Cardiac muscle cell (in vitro differentiated cells and primary cell): ENCODE measurements around the gene ZNF107. TPM values are rescaled to one million over a fixed set of nuclear protein-coding genes. Genes with fewer than 3 reads are reported as not detected.

Source experiments
- DNase-seq, 2 donors: peaks; one replicate each; pipeline versions ENCODE4 v3.0.0 to v3.0.0-alpha.2; 2010 to 2017; ENCODE audit warnings: low read depth in 1 of 2, low spot score in 1 of 2
- H3K27ac ChIP-seq: fragments of 200-600 bp; sonication (generic); 2 replicates; pipeline ENCODE4 v1.5.1; 2016
- H3K27me3 ChIP-seq: fragments of 200-600 bp; sonication (generic); 2 replicates; pipeline ENCODE4 v1.6.0; 2016; ENCODE audit warnings: control low read depth
- H3K36me3 ChIP-seq: fragments of 200-600 bp; sonication (generic); 2 replicates; pipeline ENCODE4 v1.5.1; 2016; ENCODE audit warnings: control low read depth
- H3K4me1 ChIP-seq: fragments of 200-600 bp; sonication (generic); 2 replicates; pipeline ENCODE4 v1.8.1; 2017; ENCODE audit warnings: low read depth, mild to moderate bottlenecking, mixed run types
- H3K4me3 ChIP-seq: fragments of 200-600 bp; sonication (generic); 2 replicates; pipeline ENCODE4 v1.5.1; 2016; ENCODE audit warnings: mild to moderate bottlenecking
- H3K9me3 ChIP-seq: fragments of 200-600 bp; sonication (generic); 2 replicates; pipeline ENCODE4 v1.5.1; 2017; ENCODE audit warnings: low read depth, mild to moderate bottlenecking, control low read depth
- polyA plus RNA-seq: library from polyadenylated mRNA; unstranded; fragments of >200 nt; fragmentation: Nextera tagmentation; extraction: Ambion mirVana; gene quantifications from 2 replicates; pipeline ENCODE4 v1.2.1, GENCODE V29; 2016
- total RNA-seq: library from RNA; depleted of rRNA; stranded (reverse); fragments of >200 nt; gene quantifications from 2 replicates; pipeline ENCODE4 v1.2.3, GENCODE V29; 2016
- TF ChIP-seq, protein P1 (sequence below): IDR thresholded peaks from 2 replicates; pipeline ENCODE4 v1.5.1; 2012; ENCODE audit warnings: low read depth, mild to moderate bottlenecking, low read length

Gene ZNF107
- total and polyA plus RNA-seq, 2 experiments from 2014 or later = 2.1 to 2.4 TPM

DNA sequence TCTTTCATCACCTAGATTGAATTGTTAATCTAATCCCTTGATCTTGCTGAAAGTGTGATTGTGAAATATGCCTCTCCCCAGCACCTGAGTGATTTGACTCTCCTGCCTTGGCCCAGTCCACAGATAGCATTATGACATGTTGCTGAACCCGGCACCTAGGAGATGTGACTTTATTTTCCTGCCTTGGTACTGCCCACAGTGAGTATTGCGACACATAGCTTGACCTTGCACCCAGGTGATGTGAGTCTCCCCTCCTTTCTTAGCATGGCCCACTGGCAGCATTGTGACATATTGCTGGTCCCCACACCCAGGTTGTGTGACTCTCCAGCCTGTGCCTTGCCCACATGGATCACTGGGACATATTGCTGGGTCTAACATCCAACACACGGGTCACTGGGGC is 32.5 kb upstream of the ZNF107 start:
- no peaks in the 10 kb centered on the region for H3K27me3 ChIP-seq
- H3K27ac ChIP-seq = no peak overlapping the region
- no peaks in the 10 kb centered on the region for H3K36me3 ChIP-seq
- TF ChIP-seq, protein P1, sequence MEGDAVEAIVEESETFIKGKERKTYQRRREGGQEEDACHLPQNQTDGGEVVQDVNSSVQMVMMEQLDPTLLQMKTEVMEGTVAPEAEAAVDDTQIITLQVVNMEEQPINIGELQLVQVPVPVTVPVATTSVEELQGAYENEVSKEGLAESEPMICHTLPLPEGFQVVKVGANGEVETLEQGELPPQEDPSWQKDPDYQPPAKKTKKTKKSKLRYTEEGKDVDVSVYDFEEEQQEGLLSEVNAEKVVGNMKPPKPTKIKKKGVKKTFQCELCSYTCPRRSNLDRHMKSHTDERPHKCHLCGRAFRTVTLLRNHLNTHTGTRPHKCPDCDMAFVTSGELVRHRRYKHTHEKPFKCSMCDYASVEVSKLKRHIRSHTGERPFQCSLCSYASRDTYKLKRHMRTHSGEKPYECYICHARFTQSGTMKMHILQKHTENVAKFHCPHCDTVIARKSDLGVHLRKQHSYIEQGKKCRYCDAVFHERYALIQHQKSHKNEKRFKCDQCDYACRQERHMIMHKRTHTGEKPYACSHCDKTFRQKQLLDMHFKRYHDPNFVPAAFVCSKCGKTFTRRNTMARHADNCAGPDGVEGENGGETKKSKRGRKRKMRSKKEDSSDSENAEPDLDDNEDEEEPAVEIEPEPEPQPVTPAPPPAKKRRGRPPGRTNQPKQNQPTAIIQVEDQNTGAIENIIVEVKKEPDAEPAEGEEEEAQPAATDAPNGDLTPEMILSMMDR = no peak
- H3K4me3 ChIP-seq = no peak overlapping the region
- no peaks in the 10 kb centered on the region for H3K9me3 ChIP-seq
- H3K4me1 ChIP-seq = no peaks in the 10 kb centered on the region
- no peak for DNase-seq

DNA sequence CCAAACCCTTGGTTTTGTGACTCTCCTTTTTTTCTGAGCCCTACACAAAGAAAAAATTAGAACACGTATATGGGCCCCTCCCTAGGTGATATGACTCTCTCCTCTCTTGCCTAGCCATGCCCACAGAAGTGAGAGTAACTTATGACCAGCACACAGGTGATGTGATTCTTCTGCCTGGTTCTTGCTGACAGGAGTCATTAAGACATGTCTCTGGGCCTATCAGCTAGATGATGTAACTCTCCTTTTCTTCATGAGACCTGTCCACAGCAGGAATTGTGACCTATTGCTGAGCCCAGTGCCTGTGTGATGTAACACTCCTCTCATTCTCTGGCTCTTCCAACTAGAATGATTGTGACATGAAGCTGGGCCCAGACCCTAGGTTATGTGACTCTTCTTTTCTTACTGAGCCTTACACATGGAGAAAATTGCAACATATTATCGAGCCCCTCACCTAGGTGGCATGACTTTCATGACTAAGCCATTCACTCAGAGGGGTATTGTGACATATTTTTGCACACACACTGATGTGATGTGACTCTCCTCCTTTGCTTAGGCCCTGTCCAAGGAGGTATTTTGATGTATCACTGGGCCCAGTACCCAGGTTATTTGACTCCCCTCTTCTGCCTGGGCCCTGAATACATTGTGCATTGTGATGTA is 31.4 kb upstream of the ZNF107 start:
- Histone ChIP-seq H3K4me3 (no peak overlapping the region), H3K36me3 (no peaks in the 10 kb centered on the region), H3K27me3 (no peaks in the 10 kb centered on the region), H3K9me3 (no peaks in the 10 kb centered on the region), H3K4me1 (no peaks in the 10 kb centered on the region), H3K27ac (no peak overlapping the region)
- TF ChIP-seq, protein P1 = no peak
- DNase-seq = no peak

DNA sequence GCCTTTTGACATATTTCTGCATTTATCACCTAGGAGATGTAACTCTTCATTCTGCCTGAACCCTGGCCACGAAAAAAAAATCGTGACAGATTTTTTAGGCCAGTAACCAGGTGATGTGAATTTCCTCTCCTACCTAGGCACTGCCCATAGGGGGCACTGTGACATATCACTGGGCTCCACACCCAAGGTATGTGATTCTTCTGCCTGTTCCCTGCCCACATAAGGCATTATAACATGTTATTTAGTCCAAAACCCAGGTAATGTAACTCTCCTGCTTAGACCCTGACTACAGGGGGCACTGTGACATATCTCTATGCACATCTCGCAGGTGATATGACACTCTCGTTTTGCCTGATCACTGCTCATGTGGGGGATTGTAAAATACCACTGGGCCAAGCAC is 29.5 kb upstream of the ZNF107 start:
- no peak for DNase-seq
- Histone ChIP-seq H3K36me3 (no peaks in the 10 kb centered on the region), H3K9me3 (peaks cover under 1% of the 10 kb centered on the region), H3K27me3 (no peaks in the 10 kb centered on the region), H3K27ac (no peak overlapping the region), H3K4me1 (no peaks in the 10 kb centered on the region), H3K4me3 (no peak overlapping the region)
- TF ChIP-seq, protein P1 = no peak

DNA sequence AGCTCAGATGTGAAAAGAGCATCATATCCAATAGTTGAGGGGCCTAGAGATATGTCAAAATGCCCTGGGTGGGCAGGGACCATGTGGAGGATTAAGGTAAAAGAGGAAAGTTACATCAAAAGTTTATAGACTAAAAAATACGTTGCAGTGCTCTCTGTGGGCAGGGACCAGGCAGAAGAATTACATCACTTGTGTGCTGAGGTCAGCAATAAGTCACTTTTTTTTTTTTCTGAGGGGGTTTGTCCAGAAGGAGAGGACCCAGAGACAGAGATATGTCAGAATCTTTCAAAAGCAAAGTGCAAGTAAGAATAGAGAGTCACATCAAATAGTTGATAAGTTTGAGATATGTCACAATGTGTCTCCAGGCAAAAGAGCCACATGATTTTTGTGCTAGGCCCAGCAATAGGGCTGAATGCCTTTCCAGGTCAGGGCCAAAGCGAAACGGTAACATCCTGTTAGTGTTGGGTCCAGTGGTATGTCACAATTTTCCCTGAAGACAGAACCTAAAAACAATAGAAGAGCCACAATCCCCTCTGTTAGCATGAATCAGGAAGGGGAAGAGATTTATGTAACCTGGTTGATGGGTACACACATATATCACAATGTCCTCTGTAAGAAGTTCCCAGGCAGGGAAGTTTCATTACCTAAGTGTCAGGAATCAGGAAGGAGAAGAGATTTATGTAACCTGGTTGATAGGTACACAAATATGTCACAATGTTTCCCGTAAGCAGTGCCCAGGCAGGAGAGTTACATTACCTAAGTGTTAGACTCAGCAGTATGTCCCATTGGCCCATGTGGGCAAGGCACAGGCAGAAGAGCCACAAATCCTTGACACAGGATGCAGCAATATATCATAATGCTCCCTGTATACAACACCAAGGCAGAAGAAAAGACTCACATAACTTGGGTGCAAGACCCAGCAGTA is 28.1 kb upstream of the ZNF107 start:
- peaks cover 4% of the 10 kb centered on the region for H3K9me3 ChIP-seq
- no peak overlapping the region for H3K27ac ChIP-seq
- H3K27me3 ChIP-seq = no peaks in the 10 kb centered on the region
- TF ChIP-seq, protein P1 = no peak
- no peak for DNase-seq
- H3K4me1 ChIP-seq = no peaks in the 10 kb centered on the region
- no peaks in the 10 kb centered on the region for H3K36me3 ChIP-seq
- no peak overlapping the region for H3K4me3 ChIP-seq

DNA sequence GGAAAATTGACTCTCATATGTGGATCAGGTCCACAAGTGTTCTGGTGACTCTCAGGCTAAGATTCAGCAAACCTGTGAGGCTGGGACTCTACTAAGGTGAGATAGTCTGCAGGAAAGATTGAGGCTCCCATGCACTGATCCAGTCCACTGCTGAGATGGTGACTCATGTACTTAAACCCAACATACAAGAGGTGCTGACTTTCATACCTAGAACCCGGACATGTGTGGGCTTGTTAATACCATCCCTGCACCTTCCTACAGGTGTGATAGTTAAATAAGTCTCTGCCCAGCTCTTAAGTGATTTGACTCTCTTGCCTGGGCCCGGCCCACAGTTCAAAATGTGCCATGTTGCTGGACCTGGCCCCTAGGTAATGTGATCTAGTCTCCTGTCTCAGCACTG is 27.1 kb upstream of the ZNF107 start:
- no peaks in the 10 kb centered on the region for H3K4me1 ChIP-seq
- no peaks in the 10 kb centered on the region for H3K27me3 ChIP-seq
- no peaks in the 10 kb centered on the region for H3K36me3 ChIP-seq
- H3K4me3 ChIP-seq = no peak overlapping the region
- DNase-seq = no peak
- peaks cover 4% of the 10 kb centered on the region for H3K9me3 ChIP-seq
- H3K27ac ChIP-seq = no peak overlapping the region
- TF ChIP-seq, protein P1 = no peak
